ENCODE results near the gene RAB3A. TPM values are rescaled to one million over a fixed set of nuclear protein-coding genes. Genes with fewer than 3 reads are reported as not detected.
"Not testable (repeated sequence)": the region's sequence is repeated elsewhere in the genome, so short reads cannot be mapped to it uniquely, and the experiment has no call there.

The RAB3A gene
- total RNA-seq, 2 donors from 2014 or later = 0.52 to 8.2 TPM

GRCh38 chr19:18161636-18162002, 42.2 kb downstream of the RAB3A start:
- H3K36me3 ChIP-seq (replicated peaks in 1 of 2; ENCODE audit: insufficient read depth in 1 of 2, low read depth in 2 of 2) = peaks cover 0 to 2% of the 10 kb centered on the region in 2 donors
- H3K9me3 ChIP-seq = no peaks in the 10 kb centered on the region
- no peak for TF ChIP-seq POLR2A (IDR thresholded peaks at IDR 0.05)
- no peak for TF ChIP-seq CTCF (IDR thresholded peaks at IDR 0.05)
- intact Hi-C loops (cut with DNase I) = no loop called here
- H3K27me3 ChIP-seq = no peaks in the 10 kb centered on the region
- no peak overlapping the region for H3K4me3 ChIP-seq
- peaks cover 31% of the 10 kb centered on the region for H3K4me1 ChIP-seq
- WGBS, 2 donors = 64 to 69% methylated on average over 17 to 18 of the region's 19 CpGs
- no peak overlapping the region for H3K27ac ChIP-seq
- no peak for DNase-seq
- ATAC-seq = no peak

GRCh38 chr19:18160971-18161635, 42.7 kb downstream of the RAB3A start:
- intact Hi-C loops (cut with DNase I) = no loop called here
- Histone ChIP-seq H3K9me3 (no peaks in the 10 kb centered on the region), H3K36me3 (replicated peaks in 1 of 2; ENCODE audit: insufficient read depth in 1 of 2, low read depth in 2 of 2) (peaks cover 0 to under 1% of the 10 kb centered on the region in 2 donors), H3K27ac (peak overlapping the region; percentile 52 to 75 (median 60)), H3K4me3 (no peak overlapping the region), H3K4me1 (peaks cover 36% of the 10 kb centered on the region), H3K27me3 (no peaks in the 10 kb centered on the region)
- DNase-seq (peak; percentile 68 to 82 (median 77)), ATAC-seq (peak; percentile 84)
- peak in 5 of 7 experiments; percentile 47 to 96 (median 94) for TF ChIP-seq CTCF (IDR thresholded peaks at IDR 0.05)
- TF ChIP-seq POLR2A (IDR thresholded peaks at IDR 0.05) = peak in 1 of 3 donors; percentile 18
- 2 to 3% methylated on average over 10 to 23 of the region's 66 CpGs for WGBS, 2 donors

- Histone ChIP-seq H3K27me3 (no peaks in the 10 kb centered on the region), H3K36me3 (replicated peaks in 1 of 2; ENCODE audit: insufficient read depth in 1 of 2, low read depth in 2 of 2) (no peaks in the 10 kb centered on the region), H3K27ac (peak overlapping the region; percentile 52 to 75 (median 60)), H3K4me1 (peaks cover 41% of the 10 kb centered on the region), H3K9me3 (no peaks in the 10 kb centered on the region), H3K4me3 (no peak overlapping the region)
- WGBS, 2 donors = 44 to 92% methylated on average over 2 to 11 of the region's 13 CpGs
- TF ChIP-seq CTCF (IDR thresholded peaks at IDR 0.05) (no peak), POLR2A (IDR thresholded peaks at IDR 0.05) (no peak)
- DNase-seq (peak in 2 of 4 donors; percentile 39 to 51), ATAC-seq (peak; percentile 9)
- intact Hi-C loops (cut with DNase I) = no loop called here
Measured at GRCh38 chr19:18160493-18160970, 43.3 kb downstream of the RAB3A start.

GRCh38 chr19:18159810-18160209, 44.0 kb downstream of the RAB3A start:
- H3K4me1 ChIP-seq = peaks cover 48% of the 10 kb centered on the region
- H3K27me3 ChIP-seq = no peaks in the 10 kb centered on the region
- H3K36me3 ChIP-seq (replicated peaks in 1 of 2; ENCODE audit: insufficient read depth in 1 of 2, low read depth in 2 of 2) = no peaks in the 10 kb centered on the region
- no peaks in the 10 kb centered on the region for H3K9me3 ChIP-seq
- H3K4me3 ChIP-seq = no peak overlapping the region
- peak overlapping the region in 1 of 4 donors; percentile 66 for H3K27ac ChIP-seq
- 94 to 95% methylated on average over 10 of the region's 10 CpGs for WGBS, 2 donors
- intact Hi-C loops (cut with DNase I) = no loop called here
- TF ChIP-seq CTCF (IDR thresholded peaks at IDR 0.05) = no peak
- ATAC-seq = no peak
- DNase-seq = no peak

- H3K27me3 ChIP-seq; intact Hi-C loops (cut with DNase I); H3K36me3 ChIP-seq (replicated peaks in 1 of 2; ENCODE audit: insufficient read depth in 1 of 2, low read depth in 2 of 2); H3K27ac ChIP-seq; ATAC-seq; H3K4me3 ChIP-seq; H3K9me3 ChIP-seq; DNase-seq: not testable (repeated sequence)
- whole genome bisulfite sequencing, 2 donors = 85 to 91% methylated on average over 5 to 6 of the region's 6 CpGs
- H3K4me1 ChIP-seq = peaks cover 54% of the 10 kb centered on the region
Measured at GRCh38 chr19:18159059-18159616, 44.7 kb downstream of the RAB3A start.
